ENCODE measurements around the gene TBPL1.

TBPL1 gene

DNA sequence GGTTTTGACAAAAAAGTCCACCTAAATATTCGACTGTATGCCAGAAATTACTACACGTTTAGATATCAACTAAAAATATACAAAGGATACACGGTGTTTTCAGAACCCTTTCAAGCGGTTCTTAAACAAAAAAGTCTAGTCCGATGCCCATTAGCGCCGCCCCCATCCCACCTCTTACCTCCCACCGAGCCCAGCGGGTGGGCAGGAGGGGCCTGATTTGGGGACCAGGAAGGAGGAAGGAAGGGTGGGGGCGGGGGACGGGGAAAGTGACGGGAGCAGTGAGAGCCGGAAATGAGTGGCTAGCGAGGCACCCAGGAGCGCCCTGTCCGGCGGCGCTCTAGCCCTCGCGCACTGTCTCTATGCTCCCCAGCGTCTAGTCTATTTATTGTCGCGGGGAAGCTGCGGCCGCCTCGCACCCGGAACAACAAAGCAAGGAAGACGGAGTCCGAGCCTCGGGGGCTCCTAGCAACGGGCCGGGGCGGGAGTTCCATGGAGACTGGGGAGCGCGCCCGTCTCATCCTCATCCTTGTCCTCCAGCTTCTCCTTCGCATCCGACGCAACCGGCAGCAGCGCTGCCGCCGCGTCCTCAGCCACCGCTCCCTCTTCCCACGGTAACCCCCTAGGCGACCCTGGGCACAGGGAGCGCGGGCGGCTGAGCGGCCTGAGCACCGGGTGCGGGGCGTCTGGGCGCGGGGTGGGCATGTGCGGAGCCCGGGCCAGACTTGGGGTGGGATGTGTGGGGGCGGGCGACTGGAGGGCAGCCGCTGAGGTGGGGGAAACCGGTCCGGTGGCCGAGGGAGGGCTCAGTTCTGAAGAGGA, at the start of gene TBPL1:
Gene TBPL1 (plus strand): TSS at position 410 of the 819 bp plus-strand sequence. CDS start 26,902 bp downstream, outside the sequence.
- TF ChIP-seq, protein P1, sequence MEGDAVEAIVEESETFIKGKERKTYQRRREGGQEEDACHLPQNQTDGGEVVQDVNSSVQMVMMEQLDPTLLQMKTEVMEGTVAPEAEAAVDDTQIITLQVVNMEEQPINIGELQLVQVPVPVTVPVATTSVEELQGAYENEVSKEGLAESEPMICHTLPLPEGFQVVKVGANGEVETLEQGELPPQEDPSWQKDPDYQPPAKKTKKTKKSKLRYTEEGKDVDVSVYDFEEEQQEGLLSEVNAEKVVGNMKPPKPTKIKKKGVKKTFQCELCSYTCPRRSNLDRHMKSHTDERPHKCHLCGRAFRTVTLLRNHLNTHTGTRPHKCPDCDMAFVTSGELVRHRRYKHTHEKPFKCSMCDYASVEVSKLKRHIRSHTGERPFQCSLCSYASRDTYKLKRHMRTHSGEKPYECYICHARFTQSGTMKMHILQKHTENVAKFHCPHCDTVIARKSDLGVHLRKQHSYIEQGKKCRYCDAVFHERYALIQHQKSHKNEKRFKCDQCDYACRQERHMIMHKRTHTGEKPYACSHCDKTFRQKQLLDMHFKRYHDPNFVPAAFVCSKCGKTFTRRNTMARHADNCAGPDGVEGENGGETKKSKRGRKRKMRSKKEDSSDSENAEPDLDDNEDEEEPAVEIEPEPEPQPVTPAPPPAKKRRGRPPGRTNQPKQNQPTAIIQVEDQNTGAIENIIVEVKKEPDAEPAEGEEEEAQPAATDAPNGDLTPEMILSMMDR (IDR thresholded peaks at IDR 0.05; ENCODE audit: insufficient read depth, low read length, missing control alignments) = no peak
- H3K4me3 ChIP-seq (ENCODE audit: low read depth, low read length) = peak within 1 kb of the TSS; percentile 82
- ChIA-PET CTCF (interaction anchor here (0.9 to 5.9 kb wide), 8 partner anchors 11 to 384 kb away, joined by 3 to 40 read pairs (median 10); no protein-coding TSS in a partner anchor), POLR2A (interaction anchor here (0.6 to 1.0 kb wide), 3 partner anchors 11 to 111 kb away, joined by 3 to 5 read pairs (median 3); no protein-coding TSS in a partner anchor)
- DNase-seq (ENCODE audit: low read depth, low spot score) = peak; percentile 69

DNA sequence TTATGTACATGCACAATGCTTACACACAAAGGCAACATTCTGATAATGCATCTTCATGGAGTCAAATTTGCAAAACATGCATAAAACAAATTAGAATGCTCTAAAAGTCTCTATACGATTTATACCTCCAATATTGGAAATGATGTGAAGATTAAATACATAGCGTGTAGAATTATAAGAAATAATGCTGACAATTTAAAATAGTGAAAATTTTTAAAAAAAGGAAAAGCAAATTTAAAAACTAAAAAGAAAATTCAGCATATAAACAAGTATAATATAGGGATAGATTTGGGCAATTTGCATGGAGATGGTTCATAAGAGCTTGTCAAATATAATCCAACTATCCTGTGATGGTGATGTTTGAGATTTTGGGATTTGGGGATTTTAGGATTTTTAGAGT, 49.2 kb upstream of the TBPL1 start:
- CTCF ChIA-PET = interaction anchor here (0.6 to 1.0 kb wide), 3 partner anchors 9 to 161 kb away, joined by 3 to 4 read pairs (median 3); no protein-coding TSS in a partner anchor
- no peak for DNase-seq (ENCODE audit: low read depth, low spot score)
- TF ChIP-seq, protein P1 (IDR thresholded peaks at IDR 0.05; ENCODE audit: insufficient read depth, low read length, missing control alignments) = no peak

DNA sequence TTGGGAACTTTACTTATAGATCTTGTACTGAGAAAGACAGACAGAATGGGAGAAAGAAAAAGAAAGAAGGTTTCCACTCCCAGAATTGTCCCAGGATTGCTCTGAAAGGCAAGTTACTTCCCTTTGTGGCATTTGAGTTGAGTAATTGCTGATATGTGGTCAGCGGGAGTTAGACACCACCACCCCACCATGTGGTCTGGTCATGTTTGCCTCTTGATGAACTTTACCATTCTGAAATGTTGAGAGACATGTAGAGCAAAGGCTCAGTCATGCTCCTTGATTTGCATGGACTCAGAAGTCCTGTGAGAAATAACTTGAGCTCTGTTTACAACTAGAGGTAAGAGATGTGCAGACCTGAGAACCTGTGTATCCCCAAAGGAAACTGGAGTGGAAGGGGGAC, 47.0 kb upstream of the TBPL1 start:
- H3K4me3 ChIP-seq (ENCODE audit: low read depth, low read length) = no peak overlapping the region
- ChIA-PET CTCF (interaction anchor here (0.6 to 3.2 kb wide), 8 partner anchors 8 to 336 kb away, joined by 3 to 29 read pairs (median 5); no protein-coding TSS in a partner anchor), POLR2A (no interaction called here)
- TF ChIP-seq, protein P1 (IDR thresholded peaks at IDR 0.05; ENCODE audit: insufficient read depth, low read length, missing control alignments) = no peak
- no peak for DNase-seq (ENCODE audit: low read depth, low spot score)

More for the DNA sequence above, 49.2 kb upstream of the TBPL1 start:
- H3K4me3 ChIP-seq (ENCODE audit: low read depth, low read length) = no peak overlapping the region
- POLR2A ChIA-PET = no interaction called here

DNA sequence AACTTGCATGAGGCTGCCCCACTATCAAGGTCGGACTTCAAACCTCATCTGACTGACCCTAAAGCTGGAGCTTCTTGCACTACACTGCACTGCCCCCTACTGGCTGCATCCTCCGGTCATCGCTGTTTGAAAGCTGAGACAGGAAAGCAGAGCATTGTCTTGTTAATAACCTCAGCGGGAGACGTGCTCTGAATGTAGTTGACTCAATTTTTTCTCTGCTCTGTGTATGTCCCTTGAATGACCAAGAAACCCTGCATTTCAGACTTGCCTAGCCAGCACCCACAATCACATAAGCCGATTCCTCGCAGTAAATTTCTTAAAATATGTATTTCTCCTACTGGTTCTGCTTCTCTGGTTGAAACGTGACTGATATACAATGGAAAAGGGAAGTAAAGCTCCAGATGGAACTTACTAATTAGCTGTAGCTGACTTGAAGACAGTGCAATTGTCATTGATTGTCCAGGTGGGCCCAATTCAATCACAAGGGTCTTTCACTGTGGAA, 36.3 kb upstream of the TBPL1 start:
- POLR2A ChIA-PET = no interaction called here
- DNase-seq (ENCODE audit: low read depth, low spot score) = peak; percentile 71
- no peak overlapping the region for H3K4me3 ChIP-seq (ENCODE audit: low read depth, low read length)
- TF ChIP-seq, protein P1 (IDR thresholded peaks at IDR 0.05; ENCODE audit: insufficient read depth, low read length, missing control alignments) = peak; percentile 91
- CTCF ChIA-PET = interaction anchor here (0.6 to 20.8 kb wide), 70 partner anchors 9 to 1094 kb away, joined by 3 to 1249 read pairs (median 4); partner anchors contain the start of gene TCF21

DNA sequence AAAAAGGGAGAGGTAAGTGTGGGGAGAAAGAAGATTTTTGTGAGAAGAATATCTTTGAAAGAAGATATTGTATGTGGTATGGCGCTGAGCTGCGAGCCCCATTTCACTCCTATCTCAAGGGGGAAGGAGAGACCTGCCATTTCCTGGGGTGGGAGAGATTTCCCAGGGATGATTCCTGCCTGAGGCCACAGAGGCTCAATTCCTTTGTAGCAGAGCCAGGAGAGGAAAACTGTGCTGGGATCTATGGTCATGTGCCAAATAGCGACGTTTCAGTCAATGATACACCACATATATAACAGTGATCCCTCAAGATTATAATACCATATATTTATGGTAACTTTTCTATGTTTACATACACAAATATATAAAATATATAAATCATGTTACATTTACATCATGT, 35.2 kb upstream of the TBPL1 start:
- ChIA-PET POLR2A (no interaction called here), CTCF (interaction anchor here (0.8 to 20.8 kb wide), 29 partner anchors 11 to 1095 kb away, joined by 3 to 1249 read pairs (median 5); partner anchors contain the start of gene TCF21)
- DNase-seq (ENCODE audit: low read depth, low spot score) = no peak
- TF ChIP-seq, protein P1 (IDR thresholded peaks at IDR 0.05; ENCODE audit: insufficient read depth, low read length, missing control alignments) = no peak
- no peak overlapping the region for H3K4me3 ChIP-seq (ENCODE audit: low read depth, low read length)
